ENCODE measurements around the gene ITM2C. TPM values are rescaled to one million over a fixed set of nuclear protein-coding genes. Genes with fewer than 3 reads are reported as not detected.

ITM2C gene
- total and polyA plus RNA-seq, 2 of the 8 experiments (the other 6 are each of a cell fraction or from before 2014, with no cell fraction given): 362 to 742 TPM

- TF ChIP-seq ATF3 (IDR thresholded peaks at IDR 0.05; ENCODE audit: insufficient read depth, low read depth, low read length): no peak
- no peak for TF ChIP-seq USF2 (IDR thresholded peaks at IDR 0.05; ENCODE audit: low read length)
Measured at GRCh38 chr2:230864605-230865306, at the start of gene ITM2C (continued).
